Measurements from ENCODE around the gene CNTN5.

GRCh38 chr11:99320769-99321290 is 300.1 kb downstream of the CNTN5 start:
- TF ChIP-seq CTCF (conservative IDR thresholded peaks at IDR 0.05 in 1 of 2, IDR thresholded peaks at IDR 0.05 in 1 of 2; ENCODE audit: low read depth in 1 of 2, low read length in 2 of 2) (no peak), EZH2 (IDR thresholded peaks at IDR 0.05; ENCODE audit: low read length, missing control alignments) (no peak)
